GM19468 (cell line): ENCODE data around the gene RMRP.
"Not testable (repeated sequence)": the region's sequence is repeated elsewhere in the genome, so short reads cannot be mapped to it uniquely, and the experiment has no call there.

Source experiments
- ATAC-seq: cut with Tn5 transposase; IDR thresholded peaks from one replicate; pipeline ENCODE4 v1.9.1; 2021; ENCODE audit warnings: mild to moderate bottlenecking, moderate library complexity, moderate number of reproducible peaks; ENCODE audit not compliant: unreplicated experiment; ENCODE audit errors: extremely low read depth

Gene RMRP

GRCh38 chr9:35649431-35650340 lies 8.1 kb downstream of the RMRP start:
- ATAC-seq = no peak

GRCh38 chr9:35646533-35647265 lies 11.1 kb downstream of the RMRP start:
- peak; percentile 88 for ATAC-seq

- no peak for ATAC-seq
Observed at GRCh38 chr9:35646153-35646532, 11.7 kb downstream of the RMRP start.

- not testable (repeated sequence) for ATAC-seq
Observed at GRCh38 chr9:35645736-35646135, 12.1 kb downstream of the RMRP start.

GRCh38 chr9:35643046-35643445 lies 14.8 kb downstream of the RMRP start:
- ATAC-seq = no peak

GRCh38 chr9:35641478-35641877 lies 16.3 kb downstream of the RMRP start:
- not testable (repeated sequence) for ATAC-seq

GRCh38 chr9:35640431-35640830 lies 17.4 kb downstream of the RMRP start:
- ATAC-seq = not testable (repeated sequence)

GRCh38 chr9:35639631-35640030 lies 18.2 kb downstream of the RMRP start:
- ATAC-seq = no peak

- ATAC-seq = not testable (repeated sequence)
Observed at GRCh38 chr9:35639225-35639624, 18.6 kb downstream of the RMRP start.

GRCh38 chr9:35638751-35639150 lies 19.1 kb downstream of the RMRP start:
- not testable (repeated sequence) for ATAC-seq

GRCh38 chr9:35637427-35637955 lies 20.3 kb downstream of the RMRP start:
- not testable (repeated sequence) for ATAC-seq

- ATAC-seq = not testable (repeated sequence)
Observed at GRCh38 chr9:35636877-35637246, 21.0 kb downstream of the RMRP start.

GRCh38 chr9:35636135-35636876 lies 21.5 kb downstream of the RMRP start:
- no peak for ATAC-seq

- no peak for ATAC-seq
Observed at GRCh38 chr9:35635730-35636129, 22.1 kb downstream of the RMRP start.

GRCh38 chr9:35629597-35629996 lies 28.2 kb downstream of the RMRP start:
- ATAC-seq = no peak

- ATAC-seq = no peak
Observed at GRCh38 chr9:35628389-35628991, 29.3 kb downstream of the RMRP start.

- ATAC-seq = no peak
Observed at GRCh38 chr9:35627575-35627974, 30.2 kb downstream of the RMRP start.

- ATAC-seq = no peak
Observed at GRCh38 chr9:35619800-35620158, 38.0 kb downstream of the RMRP start.

GRCh38 chr9:35618854-35619799 lies 38.7 kb downstream of the RMRP start:
- no peak for ATAC-seq
